ENCODE data around the gene CNTNAP2. TPM values are rescaled to one million over a fixed set of nuclear protein-coding genes. Genes with fewer than 3 reads are reported as not detected.

Gene CNTNAP2
- total RNA-seq, 2 experiments from 2014 or later = 0.14 TPM; not detected in 1

DNA sequence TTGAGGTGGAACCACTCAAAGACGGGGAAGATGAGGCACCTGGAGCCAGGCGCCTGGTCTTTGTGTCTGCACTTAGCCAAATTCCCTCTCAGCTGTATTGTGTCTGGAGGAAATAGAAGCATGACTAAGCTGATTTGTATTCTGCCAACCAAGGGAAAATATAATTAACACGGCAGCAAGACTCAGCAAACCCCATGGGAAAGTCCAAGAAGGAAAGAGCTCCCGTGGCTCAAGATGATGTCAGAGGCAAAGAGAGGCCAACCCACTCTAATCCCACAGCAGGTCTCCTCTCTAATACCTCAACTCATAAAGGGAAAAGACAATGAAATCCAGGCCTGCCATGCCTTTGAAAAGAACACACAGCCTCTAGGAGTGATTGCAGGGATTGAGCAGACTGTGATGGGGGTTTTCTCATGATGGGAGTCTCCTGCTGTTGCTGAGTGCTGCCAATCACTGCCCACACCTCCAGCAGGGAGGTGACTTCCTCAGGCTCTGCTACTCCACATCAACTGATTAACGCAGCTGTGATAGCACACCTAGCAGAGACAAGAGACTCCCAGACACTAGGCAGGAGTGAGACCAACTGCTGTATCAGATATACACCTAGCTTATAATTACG is 2218.5 kb downstream of the CNTNAP2 start:
- Mint-ChIP-seq H3K9me3 (peaks cover 12% of the 10 kb centered on the region), H3K27ac (no peak overlapping the region), H3K36me3 (ENCODE audit: low read depth) (no peaks in the 10 kb centered on the region), H3K4me1 (ENCODE audit: low read depth) (peaks cover 13% of the 10 kb centered on the region), H3K27me3 (ENCODE audit: low read depth) (peaks cover 39% of the 10 kb centered on the region), H3K4me3 (no peak overlapping the region)
- DNase-seq = no peak
- intact Hi-C loops (cut with micrococcal nuclease) = no loop called here
- CTCF ChIA-PET = no interaction called here

DNA sequence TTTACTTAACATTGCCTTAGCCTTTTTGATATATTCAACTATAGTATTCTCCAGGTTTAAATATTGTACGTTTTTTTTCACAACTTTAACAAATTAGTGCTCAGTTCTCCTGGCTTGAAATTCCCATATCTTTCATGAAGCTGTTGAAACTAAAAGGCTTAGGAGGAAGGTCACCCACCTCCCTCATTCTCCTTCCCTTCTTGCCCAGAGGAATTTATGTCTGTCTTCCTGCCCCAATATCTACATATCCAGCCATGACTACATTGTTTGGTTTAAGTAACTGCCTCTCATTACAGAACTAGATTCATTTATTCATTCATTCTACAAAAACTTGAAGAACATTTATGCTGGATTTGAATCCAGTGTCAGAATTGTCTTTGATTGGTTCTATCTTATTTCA is 2219.2 kb downstream of the CNTNAP2 start:
- Mint-ChIP-seq H3K36me3 (ENCODE audit: low read depth) (no peaks in the 10 kb centered on the region), H3K4me3 (no peak overlapping the region), H3K27me3 (ENCODE audit: low read depth) (peaks cover 46% of the 10 kb centered on the region), H3K9me3 (peaks cover 4% of the 10 kb centered on the region), H3K4me1 (ENCODE audit: low read depth) (peaks cover 13% of the 10 kb centered on the region), H3K27ac (no peak overlapping the region)
- CTCF ChIA-PET = no interaction called here
- no peak for DNase-seq
- intact Hi-C loops (cut with micrococcal nuclease) = no loop called here

DNA sequence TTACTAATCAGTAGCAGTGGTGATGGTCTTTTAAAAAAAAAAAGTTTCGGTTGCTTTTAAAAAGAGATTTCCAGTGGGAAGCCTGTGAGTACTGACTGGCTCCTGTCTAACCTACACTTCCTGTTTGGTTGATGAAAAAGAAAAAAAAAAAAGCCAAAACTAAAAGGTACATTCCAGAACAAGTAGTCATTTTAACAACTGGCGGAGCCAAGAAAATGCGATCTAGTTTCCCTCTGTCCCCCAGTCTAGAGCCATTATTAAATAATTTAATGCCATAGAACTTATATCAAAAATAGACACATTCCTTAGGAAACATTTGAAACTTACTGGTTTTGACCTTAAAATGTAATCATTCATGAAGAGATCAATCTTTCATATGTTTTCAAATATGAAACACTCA is 2219.8 kb downstream of the CNTNAP2 start:
- Mint-ChIP-seq H3K4me3 (no peak overlapping the region), H3K27me3 (ENCODE audit: low read depth) (peaks cover 50% of the 10 kb centered on the region), H3K9me3 (peaks cover 2% of the 10 kb centered on the region), H3K27ac (no peak overlapping the region), H3K4me1 (ENCODE audit: low read depth) (peaks cover 13% of the 10 kb centered on the region), H3K36me3 (ENCODE audit: low read depth) (no peaks in the 10 kb centered on the region)
- intact Hi-C loops (cut with micrococcal nuclease) = no loop called here
- DNase-seq = no peak
- CTCF ChIA-PET = no interaction called here

DNA sequence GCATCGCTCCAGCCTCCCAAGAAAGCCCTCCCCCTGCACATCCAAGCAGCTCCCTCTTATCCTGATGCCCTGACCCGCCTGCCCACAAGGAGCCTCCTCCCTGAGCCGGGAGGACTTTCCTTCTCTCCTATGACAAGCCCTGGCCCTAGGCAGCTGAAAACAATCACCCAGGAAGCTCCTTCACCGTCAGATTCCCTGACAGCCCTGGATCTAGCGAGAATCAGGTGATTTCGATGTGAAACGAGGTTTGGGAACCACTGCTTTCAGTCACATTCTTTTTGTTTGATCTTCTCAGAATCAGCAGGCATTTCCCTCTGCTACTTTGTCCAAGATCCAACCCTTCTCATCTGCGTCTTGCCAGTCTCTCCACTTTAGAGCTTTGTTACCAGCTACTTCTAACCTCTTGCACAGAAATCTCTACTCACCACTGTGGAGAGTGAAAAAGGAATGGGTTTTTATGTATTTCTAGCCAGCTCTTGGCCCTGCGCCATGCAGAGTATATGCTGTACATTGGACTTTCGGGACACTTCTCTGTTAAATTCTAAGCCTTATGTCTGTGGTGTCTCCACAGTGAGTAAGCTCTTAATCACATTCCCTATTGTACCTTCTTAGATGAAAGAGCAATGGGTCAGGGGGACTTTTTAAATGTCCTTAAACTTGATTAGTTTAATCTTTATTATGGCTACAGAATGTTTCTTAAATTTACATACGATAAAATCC is 2220.8 kb downstream of the CNTNAP2 start:
- Mint-ChIP-seq H3K9me3 (no peaks in the 10 kb centered on the region), H3K27me3 (ENCODE audit: low read depth) (peaks cover 56% of the 10 kb centered on the region), H3K27ac (no peak overlapping the region), H3K36me3 (ENCODE audit: low read depth) (no peaks in the 10 kb centered on the region), H3K4me3 (no peak overlapping the region), H3K4me1 (ENCODE audit: low read depth) (peaks cover 13% of the 10 kb centered on the region)
- intact Hi-C loops (cut with micrococcal nuclease) = no loop called here
- DNase-seq = no peak
- CTCF ChIA-PET = interaction anchor here (0.6 kb wide), 1 partner anchor 14 kb away, joined by 3 read pairs; no protein-coding TSS in a partner anchor

DNA sequence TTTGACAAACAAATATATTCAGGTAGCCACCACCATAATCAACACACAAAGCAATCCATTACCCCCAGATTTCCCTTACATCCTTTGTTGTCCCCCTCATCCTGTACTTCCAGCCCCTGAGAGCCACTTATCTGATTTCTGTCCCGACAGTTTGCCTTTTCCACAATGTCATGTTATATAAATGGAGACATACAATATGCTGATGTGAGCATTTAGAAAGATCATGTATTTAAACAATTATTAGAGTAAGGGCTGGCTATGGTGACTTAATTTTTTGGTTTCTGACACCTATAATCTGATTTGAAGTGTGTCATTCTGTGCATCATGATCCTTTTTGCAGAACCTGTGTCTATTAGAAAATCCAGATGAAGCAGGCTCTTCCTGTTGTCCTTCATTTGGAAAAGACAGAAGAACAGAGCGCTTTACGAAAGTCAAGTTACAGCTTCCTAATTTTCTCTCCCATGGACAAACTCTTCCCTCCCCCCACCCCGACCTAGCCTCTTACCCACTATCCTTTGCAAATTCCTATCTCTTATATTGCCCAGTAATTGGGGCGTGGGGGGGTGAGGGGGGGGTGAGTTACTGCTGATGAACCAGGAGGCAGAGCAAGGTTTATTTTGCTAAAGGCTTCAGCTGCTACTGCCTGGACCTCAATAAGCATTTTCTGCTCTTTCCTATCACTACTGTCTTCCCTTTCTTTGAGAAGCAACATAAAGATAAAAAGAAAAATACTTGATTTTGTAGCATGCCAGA is 2221.6 kb downstream of the CNTNAP2 start:
- CTCF ChIA-PET = interaction anchor here (0.6 kb wide), 1 partner anchor 35 kb away, joined by 3 read pairs; no protein-coding TSS in a partner anchor
- Mint-ChIP-seq H3K27ac (no peak overlapping the region), H3K9me3 (no peaks in the 10 kb centered on the region), H3K4me1 (ENCODE audit: low read depth) (peaks cover 13% of the 10 kb centered on the region), H3K4me3 (no peak overlapping the region), H3K36me3 (ENCODE audit: low read depth) (no peaks in the 10 kb centered on the region), H3K27me3 (ENCODE audit: low read depth) (peaks cover 58% of the 10 kb centered on the region)
- DNase-seq = no peak
- intact Hi-C loops (cut with micrococcal nuclease) = no loop called here

DNA sequence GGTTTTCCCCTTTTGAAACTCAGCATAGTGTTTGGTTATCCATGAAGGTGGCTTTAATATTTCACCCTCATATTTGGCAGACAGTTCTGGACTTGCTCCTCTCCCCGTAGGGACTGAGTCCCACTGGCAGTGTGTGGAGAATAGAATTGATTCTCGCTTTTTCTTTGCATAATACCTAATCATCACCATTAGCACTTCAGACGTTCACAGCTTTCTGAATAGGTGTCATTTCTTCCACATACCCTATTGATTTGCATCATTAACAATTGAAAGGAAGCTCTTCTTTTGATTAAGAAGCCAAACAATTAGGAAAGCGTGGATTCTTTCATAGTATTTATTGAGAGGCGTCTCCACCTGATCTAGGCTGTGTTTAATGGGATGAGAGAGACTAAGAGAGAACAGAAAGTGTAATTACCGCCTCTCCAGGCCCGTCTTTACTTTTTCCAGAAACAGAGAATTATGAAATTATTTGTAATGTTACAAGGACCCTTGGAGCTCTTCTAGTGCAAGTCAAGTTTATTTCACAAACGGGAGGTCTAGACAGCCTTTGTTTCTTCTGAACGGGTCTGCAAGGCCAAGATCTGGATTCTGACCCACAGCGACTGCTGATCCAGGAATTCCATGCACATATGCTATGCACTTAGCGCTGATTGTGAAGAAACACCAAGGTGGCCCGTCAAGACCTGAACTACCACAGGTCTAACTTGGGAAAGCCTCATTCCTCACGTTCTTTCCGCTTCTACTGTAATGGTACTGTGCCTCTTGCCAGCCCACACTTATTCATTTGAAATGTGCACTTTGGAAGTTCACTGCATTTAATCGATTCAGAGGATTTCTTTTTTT is 2224.1 kb downstream of the CNTNAP2 start:
- CTCF ChIA-PET = no interaction called here

DNA sequence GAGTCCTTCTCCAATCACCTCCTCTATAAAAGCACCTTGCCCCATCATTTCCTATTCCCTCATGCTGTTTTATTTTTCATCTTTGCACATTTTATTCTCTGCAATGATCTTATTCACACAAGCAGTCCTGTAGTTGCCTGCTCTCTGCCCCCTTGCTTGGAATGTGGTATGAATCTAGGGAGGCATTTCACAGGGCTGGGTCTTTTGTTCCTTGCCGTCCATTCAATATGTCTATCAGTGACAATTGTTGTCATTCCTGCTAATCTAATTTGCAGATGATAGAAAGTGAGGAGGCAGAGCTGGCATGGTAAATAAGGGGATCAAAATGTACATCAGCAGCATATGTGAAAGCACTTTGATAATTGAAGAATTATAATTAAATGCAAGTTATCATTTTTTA is 2227.8 kb downstream of the CNTNAP2 start:
- Mint-ChIP-seq H3K27ac (no peak overlapping the region), H3K4me1 (ENCODE audit: low read depth) (peaks cover 4% of the 10 kb centered on the region), H3K27me3 (ENCODE audit: low read depth) (peaks cover 31% of the 10 kb centered on the region), H3K36me3 (ENCODE audit: low read depth) (no peaks in the 10 kb centered on the region), H3K9me3 (no peaks in the 10 kb centered on the region), H3K4me3 (no peak overlapping the region)
- CTCF ChIA-PET = no interaction called here
- intact Hi-C loops (cut with micrococcal nuclease) = no loop called here
- DNase-seq = no peak

More for the DNA sequence above, 2224.1 kb downstream of the CNTNAP2 start:
- Mint-ChIP-seq H3K36me3 (ENCODE audit: low read depth) (no peaks in the 10 kb centered on the region), H3K4me1 (ENCODE audit: low read depth) (peaks cover 13% of the 10 kb centered on the region), H3K9me3 (no peaks in the 10 kb centered on the region), H3K27me3 (ENCODE audit: low read depth) (peaks cover 54% of the 10 kb centered on the region), H3K27ac (no peak overlapping the region), H3K4me3 (no peak overlapping the region)
- DNase-seq = no peak
- intact Hi-C loops (cut with micrococcal nuclease) = no loop called here

DNA sequence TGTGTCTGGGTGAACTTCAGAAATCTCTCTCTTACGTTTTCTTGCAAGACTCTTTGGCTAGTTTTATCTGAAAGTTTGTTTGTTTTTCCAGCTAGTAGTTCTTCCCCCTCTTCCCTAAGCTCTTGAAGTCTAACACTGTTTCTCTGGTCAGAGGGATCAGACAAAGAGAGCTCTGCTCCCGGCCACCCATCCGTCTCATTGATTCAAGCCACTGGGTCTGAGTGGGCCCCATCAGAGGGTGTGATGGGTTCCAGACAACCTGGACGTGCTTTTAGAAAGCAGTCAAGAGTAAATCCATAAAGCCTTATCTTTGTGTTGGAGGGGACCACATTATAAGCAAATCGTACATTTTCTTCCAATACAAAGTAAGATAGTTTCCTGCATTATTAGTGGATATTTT is 2231.4 kb downstream of the CNTNAP2 start:
- no peaks in the 10 kb centered on the region for H3K36me3 Mint-ChIP-seq (ENCODE audit: low read depth)
- no peaks in the 10 kb centered on the region for H3K4me1 Mint-ChIP-seq (ENCODE audit: low read depth)
- no peak for DNase-seq
- peaks cover 5% of the 10 kb centered on the region for H3K27me3 Mint-ChIP-seq (ENCODE audit: low read depth)
- CTCF ChIA-PET = no interaction called here
- H3K9me3 Mint-ChIP-seq = no peaks in the 10 kb centered on the region
- intact Hi-C loops (cut with micrococcal nuclease) = no loop called here
- H3K4me3 Mint-ChIP-seq = no peak overlapping the region
- H3K27ac Mint-ChIP-seq = no peak overlapping the region

DNA sequence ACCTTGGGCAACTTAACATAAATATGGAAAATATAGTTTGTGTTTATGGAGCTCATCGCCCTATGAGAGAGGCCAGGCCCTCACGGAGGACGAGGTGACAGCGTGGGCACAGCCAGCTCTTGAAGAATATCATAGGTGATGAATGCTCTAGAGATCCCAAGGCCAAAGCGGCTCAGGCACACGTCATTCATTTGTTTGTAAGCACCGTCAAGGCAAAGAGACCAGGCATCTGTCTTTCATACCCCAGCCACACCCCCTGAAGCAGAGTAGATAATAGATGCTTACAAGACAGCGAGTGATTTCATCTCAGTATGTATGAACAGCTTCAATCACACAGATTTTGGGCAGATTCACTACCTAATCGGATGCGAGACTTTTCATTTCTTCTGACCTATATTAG is 2231.9 kb downstream of the CNTNAP2 start:
- no peak overlapping the region for H3K27ac Mint-ChIP-seq
- DNase-seq = no peak
- CTCF ChIA-PET = no interaction called here
- H3K9me3 Mint-ChIP-seq = no peaks in the 10 kb centered on the region
- H3K36me3 Mint-ChIP-seq (ENCODE audit: low read depth) = no peaks in the 10 kb centered on the region
- H3K4me1 Mint-ChIP-seq (ENCODE audit: low read depth) = no peaks in the 10 kb centered on the region
- H3K27me3 Mint-ChIP-seq (ENCODE audit: low read depth) = peaks cover 5% of the 10 kb centered on the region
- no peak overlapping the region for H3K4me3 Mint-ChIP-seq
- intact Hi-C loops (cut with micrococcal nuclease) = no loop called here

DNA sequence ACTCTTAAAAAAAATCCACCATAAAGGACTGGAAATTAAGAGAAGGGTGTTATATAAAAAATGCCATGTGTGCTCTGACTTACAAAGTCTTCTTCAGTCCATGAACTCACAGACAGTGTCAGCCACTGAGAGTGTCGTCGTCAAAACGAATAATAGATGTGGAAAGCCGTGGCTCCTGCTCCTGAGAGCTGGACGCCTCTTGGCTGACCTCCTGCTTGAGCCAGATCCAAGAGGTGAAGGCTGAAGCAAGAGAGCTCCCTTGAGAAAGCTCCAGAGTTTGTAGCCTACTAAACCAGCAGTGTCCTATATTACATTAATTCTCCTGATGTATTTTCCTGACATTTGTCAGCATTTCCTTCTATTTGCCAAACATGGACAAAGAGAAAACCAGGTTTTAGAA is 2239.7 kb downstream of the CNTNAP2 start:
- H3K27me3 Mint-ChIP-seq (ENCODE audit: low read depth) = no peaks in the 10 kb centered on the region
- intact Hi-C loops (cut with micrococcal nuclease) = no loop called here
- no peak overlapping the region for H3K4me3 Mint-ChIP-seq
- CTCF ChIA-PET = no interaction called here
- H3K27ac Mint-ChIP-seq = no peak overlapping the region
- DNase-seq = no peak
- no peaks in the 10 kb centered on the region for H3K4me1 Mint-ChIP-seq (ENCODE audit: low read depth)
- no peaks in the 10 kb centered on the region for H3K36me3 Mint-ChIP-seq (ENCODE audit: low read depth)
- no peaks in the 10 kb centered on the region for H3K9me3 Mint-ChIP-seq

DNA sequence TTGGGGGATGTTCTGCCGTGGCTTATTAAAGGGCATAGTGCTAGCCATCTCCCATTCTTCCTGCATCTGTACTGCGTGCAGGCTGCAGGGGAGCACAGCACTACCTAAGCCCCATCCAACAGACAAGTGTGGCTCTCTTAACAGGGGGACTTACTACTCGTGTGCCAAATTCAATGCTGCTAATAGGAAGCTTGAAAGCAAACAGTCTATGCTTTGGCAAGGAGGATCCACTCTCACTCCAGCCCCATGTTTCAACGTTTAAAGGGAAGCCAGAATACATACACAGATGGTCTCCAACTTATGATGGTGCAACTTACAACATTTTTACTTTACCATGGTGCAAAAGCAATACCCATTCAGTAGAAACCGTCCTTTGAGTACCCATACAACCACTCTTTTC is 2245.9 kb downstream of the CNTNAP2 start:
- no peaks in the 10 kb centered on the region for H3K27me3 Mint-ChIP-seq (ENCODE audit: low read depth)
- no peak overlapping the region for H3K4me3 Mint-ChIP-seq
- CTCF ChIA-PET = no interaction called here
- intact Hi-C loops (cut with micrococcal nuclease) = no loop called here
- H3K4me1 Mint-ChIP-seq (ENCODE audit: low read depth) = no peaks in the 10 kb centered on the region
- no peak for DNase-seq
- H3K27ac Mint-ChIP-seq = no peak overlapping the region
- H3K9me3 Mint-ChIP-seq = no peaks in the 10 kb centered on the region
- H3K36me3 Mint-ChIP-seq (ENCODE audit: low read depth) = no peaks in the 10 kb centered on the region

DNA sequence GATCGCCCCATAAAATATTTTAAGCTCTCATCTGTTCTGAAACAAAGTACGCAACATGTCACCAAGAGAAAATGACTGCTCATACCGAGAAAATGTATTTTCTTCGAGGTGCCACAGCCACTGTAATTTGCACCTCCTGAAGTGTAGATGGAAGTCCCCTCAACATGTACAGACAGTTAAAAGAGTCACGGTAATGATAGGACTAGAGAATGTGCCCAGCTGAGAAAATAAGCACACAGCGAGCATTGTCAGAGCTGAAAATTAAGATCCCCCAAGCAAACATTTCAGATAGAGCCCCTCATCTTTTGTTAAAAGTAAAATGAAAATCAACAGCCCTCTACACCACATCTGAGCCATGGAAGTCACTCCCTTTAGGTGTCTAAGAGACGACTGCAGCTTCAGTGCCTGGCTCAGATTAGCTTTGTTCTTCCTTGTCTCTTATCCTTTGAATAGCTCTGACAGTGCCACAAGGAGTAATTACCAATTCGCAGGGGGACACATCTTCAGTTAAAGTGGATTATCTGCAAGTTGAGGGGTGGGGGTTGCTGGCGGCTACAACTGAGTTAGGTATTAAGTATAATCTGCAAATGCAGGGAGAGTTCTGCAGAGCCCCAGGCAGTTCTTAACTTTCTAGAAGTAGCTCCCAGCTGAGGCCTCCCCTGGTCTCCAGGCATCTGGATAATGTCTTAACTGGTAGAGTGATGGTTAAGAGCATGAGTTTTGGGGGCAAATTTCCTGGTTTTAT is 2251.3 kb downstream of the CNTNAP2 start:
- H3K36me3 Mint-ChIP-seq (ENCODE audit: low read depth) = no peaks in the 10 kb centered on the region
- CTCF ChIA-PET = no interaction called here

More for the DNA sequence above, 2251.3 kb downstream of the CNTNAP2 start:
- Mint-ChIP-seq H3K9me3 (no peaks in the 10 kb centered on the region), H3K27me3 (ENCODE audit: low read depth) (peaks cover 2% of the 10 kb centered on the region), H3K4me3 (no peak overlapping the region), H3K4me1 (ENCODE audit: low read depth) (no peaks in the 10 kb centered on the region), H3K27ac (no peak overlapping the region)
- DNase-seq = no peak
- intact Hi-C loops (cut with micrococcal nuclease) = no loop called here
